A204.1 (cell line): Measurements from ENCODE around the gene DHX30.
"Not testable (repeated sequence)": the region's sequence is repeated elsewhere in the genome, so short reads cannot be mapped to it uniquely, and the experiment has no call there.

Experiments
- FAIRE-seq: peaks from 2 replicates; lab custom pipeline; 2012; peaks lifted over from hg19 to GRCh38; lab: Jason Lieb, UNC

The DHX30 gene

DNA sequence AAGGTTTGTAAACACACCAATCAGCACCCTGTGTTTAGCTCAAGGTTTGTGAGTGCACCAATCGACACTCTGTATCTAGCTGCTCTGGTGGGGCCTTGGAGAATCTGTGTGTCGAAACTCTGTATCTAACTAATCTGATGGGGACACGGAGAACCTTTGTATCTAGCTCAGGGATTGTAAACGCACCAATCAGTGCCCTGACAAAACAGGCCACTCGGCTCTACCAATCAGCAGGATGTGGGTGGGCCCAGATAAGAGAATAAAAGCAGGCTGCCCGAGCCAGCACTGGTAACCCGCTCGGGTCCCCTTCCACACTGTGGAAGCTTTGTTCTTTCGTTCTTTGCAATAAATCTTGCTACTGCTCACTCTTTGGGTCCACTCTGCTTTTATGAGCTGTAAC is 85.1 kb downstream of the DHX30 start:
- FAIRE-seq, result not testable (repeated sequence)

DNA sequence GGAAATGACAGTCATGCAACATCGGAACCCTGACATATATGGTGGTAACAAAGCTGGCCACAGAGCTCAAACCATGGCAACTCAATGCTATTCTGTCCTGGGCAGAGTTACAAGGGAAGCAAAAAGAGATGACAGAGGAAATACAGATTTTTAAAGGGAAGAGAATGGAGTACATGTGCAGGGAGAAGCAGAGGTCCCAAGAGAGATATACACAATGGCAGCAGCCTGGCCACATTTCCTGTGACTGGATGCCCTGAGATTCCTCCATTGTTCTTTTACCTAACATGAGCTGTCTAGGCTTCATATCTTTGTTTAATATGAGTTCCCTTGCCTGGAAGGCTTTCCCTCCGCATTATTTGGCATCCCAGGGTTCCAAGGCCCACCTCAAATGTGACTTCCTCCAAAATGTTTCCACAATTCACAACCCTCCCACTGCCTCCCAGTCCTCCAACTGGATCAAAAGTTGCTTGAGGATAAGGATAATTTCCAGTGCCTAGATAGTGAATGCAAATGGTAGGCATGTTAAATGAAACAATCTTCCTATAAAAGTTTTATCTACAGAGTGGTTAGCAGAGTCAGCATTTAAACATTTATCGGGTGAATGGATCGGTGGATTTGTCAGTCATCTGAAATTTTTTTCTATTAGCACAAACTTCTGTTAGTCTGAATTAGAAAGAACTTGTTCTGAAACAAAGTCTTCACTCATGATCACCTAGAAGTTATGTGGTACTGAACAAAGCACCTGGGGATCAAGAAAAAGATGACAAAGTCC is 86.2 kb downstream of the DHX30 start:
- FAIRE-seq, result no peak

DNA sequence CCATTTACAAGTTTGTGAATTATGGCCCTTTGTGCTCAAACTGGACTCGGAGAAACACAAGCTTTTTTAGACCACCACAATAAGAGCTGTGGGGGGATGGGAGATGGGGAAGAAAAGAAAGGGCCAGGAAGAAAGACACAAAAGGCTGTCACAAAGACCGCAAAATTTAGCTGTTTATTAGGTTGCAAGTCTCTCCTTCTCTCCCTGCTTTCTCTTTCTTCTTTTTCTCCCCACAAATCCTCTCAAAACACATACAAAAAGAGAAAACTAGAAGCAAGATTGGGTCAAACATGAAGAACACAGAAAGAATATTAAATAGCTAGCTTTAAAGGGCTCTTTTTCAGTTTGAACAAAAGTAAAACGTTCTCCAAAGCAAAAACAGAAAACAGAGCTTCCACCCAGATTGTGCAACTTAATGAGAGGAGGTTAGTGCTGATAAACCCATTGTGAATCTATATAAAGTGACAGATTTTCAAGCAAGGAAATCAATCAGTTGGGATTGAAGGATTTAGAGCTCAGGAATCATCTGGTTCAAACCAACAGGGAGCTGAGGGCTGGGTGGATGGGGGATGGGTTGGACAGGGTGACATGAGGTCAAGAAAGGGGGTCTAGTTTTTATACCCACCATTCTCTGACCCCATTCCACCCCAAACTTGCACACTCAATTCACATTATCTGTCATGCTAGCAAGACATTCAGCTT is 87.3 kb downstream of the DHX30 start:
- no peak for FAIRE-seq

DNA sequence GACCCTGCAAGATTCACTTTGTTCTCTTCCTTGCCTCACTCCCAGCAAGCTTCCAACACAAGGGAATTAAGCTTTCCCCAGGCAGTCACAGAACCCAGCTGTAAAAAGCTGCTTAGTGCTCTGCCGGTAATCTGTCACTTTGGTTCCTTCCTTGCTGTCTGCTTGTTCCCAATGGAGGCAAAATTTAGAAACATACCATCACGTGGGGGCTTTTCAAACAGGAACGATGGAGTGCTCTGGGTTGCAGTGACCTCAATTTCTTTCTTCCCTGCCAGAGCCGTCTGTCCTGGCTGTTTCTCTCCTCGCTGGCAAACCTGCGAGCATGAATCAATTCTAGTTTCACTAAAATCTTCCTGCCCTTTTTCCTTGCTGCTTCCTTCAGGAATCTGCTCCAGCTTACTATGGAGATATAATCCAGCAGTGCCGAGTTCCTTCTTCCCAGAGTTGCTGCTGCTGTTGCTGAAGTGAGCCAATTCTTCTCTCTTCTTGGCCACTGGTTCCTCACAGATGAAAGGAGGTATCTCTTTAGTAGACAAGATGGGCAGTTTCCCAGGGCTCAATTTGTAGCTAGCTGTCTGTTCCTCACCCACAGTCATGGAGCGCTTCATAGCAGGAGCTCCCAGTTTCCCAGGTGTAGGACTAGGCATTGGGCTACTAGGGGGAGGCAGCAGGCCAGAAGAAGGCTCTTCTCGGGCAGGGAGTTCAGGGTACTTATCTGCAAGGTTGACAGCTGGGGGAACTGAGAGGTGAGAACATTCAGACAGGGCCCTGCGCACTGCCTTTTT is 88.1 kb downstream of the DHX30 start:
- FAIRE-seq, result no peak

DNA sequence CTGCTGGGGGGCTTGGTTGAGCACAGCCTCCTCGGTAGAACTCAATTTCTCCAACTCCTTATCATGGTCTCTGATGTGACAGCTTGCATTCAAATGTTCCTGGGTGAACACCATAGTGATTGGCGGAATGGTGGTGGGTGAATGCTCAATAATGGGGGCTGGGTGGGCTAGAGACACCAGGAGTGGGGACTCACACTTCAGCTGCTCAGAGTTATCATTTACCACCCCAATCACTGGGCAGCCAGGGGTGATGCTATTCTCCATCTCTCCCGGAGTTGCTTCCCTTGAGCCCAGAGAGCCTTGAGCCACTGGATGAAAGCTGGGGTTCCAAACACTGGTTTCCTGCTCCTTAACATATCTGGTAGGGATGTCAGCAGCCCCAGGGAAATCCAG is 88.7 kb downstream of the DHX30 start:
- no peak for FAIRE-seq

DNA sequence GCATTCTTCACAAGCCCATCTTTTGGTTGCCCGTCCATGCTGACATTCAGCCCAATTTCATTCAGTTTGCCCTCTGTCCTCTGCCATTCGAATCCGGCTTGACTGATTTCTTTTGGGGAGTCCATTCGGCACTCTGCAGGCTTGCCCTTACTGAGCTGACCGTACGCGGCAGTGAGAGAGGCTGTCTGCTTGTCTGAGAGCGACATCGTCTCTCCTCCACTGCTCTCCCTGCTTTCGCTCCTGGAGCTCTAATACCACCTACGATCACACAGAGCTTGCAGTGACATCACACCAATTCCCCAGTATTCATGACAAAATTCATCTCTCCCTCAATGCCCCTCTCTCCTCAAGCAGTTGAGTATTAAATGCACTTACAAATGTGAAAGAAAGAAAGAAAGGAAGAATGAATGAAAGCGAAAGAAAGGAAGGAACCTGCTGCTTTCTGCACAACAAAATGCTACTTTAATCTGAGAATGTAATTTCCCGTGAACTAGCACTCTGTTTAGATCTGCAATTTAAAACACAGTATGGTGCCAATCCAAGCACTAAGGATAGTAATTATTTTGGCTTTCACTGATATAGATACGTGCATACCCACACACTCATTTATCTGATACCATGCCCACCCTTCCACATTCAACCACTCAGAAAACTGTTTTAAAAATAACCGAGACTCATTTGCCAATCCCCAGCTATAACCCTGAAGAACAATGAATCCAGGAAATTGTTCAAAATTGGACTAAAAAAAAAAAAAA is 89.5 kb downstream of the DHX30 start:
- no peak for FAIRE-seq

DNA sequence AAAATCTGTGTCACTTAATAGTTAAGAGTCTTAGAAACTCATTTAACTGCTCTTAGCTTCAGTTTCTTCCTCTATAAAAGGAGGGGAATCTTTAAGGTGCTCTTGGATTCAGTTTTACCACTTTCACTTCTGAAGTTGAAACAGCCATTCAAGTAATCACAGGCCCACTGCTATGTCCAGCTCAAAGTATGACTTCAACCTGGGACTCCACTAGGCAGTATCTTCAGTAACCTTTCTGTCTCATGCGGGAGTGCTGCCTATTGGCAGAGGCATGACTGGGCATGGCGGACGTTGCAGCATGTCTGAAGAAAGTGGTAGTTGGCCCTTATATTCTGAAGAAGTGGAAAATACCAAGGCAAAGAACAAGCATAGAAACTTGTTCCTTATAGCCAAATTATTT is 92.3 kb downstream of the DHX30 start:
- FAIRE-seq, result no peak

DNA sequence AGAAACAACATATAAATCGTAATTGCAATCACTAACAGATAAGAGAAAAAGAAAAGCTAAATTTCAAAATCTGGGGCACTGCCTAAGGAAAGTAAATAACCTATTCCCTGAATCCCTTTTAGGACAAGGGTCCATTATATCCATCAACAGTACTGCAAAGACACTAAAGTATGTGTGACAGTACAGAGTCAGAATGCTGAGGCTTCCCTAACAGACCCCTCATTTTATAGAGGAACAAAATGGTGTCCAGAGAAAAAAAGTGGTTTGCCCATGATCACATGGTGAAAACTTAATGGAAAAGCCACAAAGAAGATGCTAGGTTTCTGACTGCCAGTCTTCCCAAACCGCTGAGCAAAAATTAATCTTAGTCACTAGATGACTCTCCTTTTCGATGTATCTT is 93.8 kb downstream of the DHX30 start:
- FAIRE-seq, result no peak

DNA sequence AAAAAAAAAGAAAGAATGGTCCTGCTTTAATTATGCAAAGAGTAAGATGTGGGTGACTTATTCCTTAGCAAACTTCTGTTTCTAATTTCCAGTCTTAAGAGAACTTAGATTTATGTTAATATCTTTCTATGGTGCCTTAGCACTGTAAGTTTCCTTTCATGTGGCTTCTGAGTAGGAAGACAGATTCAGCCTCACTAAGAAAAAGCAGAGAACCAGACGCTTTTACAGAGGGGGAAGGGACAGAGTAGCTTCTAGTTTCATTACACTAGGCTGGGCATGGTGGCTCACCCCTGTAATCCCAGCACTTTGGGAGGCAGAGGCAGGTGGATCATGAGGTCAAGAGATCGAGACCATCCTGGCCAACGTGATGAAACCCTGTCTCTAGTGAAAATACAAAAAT is 95.0 kb downstream of the DHX30 start:
- FAIRE-seq, result no peak

DNA sequence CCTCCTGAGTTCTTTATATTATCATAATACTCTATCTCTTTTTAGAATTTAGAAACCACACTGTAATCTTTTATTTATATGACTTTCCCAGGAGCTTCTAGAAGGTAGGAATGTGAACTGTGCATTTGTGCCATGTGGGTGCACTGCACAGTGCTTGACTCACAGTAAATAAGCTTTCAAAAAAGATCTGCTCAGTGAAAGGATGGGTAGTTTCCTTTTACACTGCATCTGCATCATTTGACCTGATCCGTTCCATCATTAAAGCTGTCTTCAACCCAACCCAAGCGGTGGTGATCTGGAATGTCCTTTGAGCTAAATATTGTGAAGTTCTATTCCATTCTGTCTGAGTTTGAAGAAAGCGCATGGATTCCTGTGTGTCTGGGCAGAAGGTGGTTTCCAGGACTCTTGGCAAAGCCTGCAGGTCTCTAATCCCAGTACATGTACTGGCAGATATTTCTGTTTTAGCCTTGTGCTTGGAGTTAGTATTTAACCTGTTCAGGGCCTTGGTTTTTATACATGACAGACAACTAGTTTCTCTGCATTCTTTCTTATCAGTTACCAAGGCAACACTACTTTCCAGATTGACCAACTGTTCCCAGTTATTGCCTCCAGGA is 96.7 kb downstream of the DHX30 start:
- FAIRE-seq, result no peak
